Kidney epithelial cell (primary cell): ENCODE data around the gene ENTPD6. TPM values are rescaled to one million over a fixed set of nuclear protein-coding genes. Genes with fewer than 3 reads are reported as not detected.

Experiments used
- DNase-seq: peaks from one replicate; pipeline ENCODE4 v3.0.0-alpha.2; 2010; ENCODE audit warnings: low read depth
- H3K27me3 ChIP-seq: 2 replicates; pipeline ENCODE4 v1.6.0; 2011; ENCODE audit warnings: low read length; ENCODE audit not compliant: control insufficient read depth, insufficient read depth
- H3K36me3 ChIP-seq: 2 replicates; pipeline ENCODE4 v1.5.1; 2011; ENCODE audit warnings: low read length; ENCODE audit not compliant: control insufficient read depth, insufficient read depth
- H3K4me3 ChIP-seq: 2 replicates; pipeline ENCODE4 v1.5.1; 2011; ENCODE audit warnings: low read depth, mild to moderate bottlenecking, control low read depth, low read length
- CTCF ChIP-seq: IDR thresholded peaks from 2 replicates; pipeline ENCODE4 v1.5.1; 2011; ENCODE audit warnings: mild to moderate bottlenecking, moderate library complexity, low read length, control low read depth, inconsistent platforms; ENCODE audit not compliant: insufficient read depth, poor library complexity, severe bottlenecking
- total RNA-seq: library from RNA; depleted of rRNA; stranded (reverse); fragments of >200 nt; gene quantifications from 2 replicates; pipeline ENCODE4 v1.2.3, GENCODE V29; 2015

Gene ENTPD6
- total RNA-seq, 1 donor from 2014 or later, result 80.1 TPM

- Histone ChIP-seq H3K4me3 (no peak overlapping the region), H3K27me3 (no peaks in the 10 kb centered on the region), H3K36me3 (no peaks in the 10 kb centered on the region)
- no peak for TF ChIP-seq CTCF
- DNase-seq, result no peak
Observed at GRCh38 chr20:25218492-25218891, 23.0 kb downstream of the ENTPD6 start.

- no peak for TF ChIP-seq CTCF
- Histone ChIP-seq H3K36me3 (no peaks in the 10 kb centered on the region), H3K27me3 (no peaks in the 10 kb centered on the region), H3K4me3 (no peak overlapping the region)
- no peak for DNase-seq
Observed at GRCh38 chr20:25219365-25219764, 23.9 kb downstream of the ENTPD6 start.

GRCh38 chr20:25220021-25220730, 24.7 kb downstream of the ENTPD6 start:
- Histone ChIP-seq H3K4me3 (no peak overlapping the region), H3K27me3 (no peaks in the 10 kb centered on the region), H3K36me3 (no peaks in the 10 kb centered on the region)
- peak; percentile 32 for TF ChIP-seq CTCF
- DNase-seq, result no peak

GRCh38 chr20:25220810-25221591, 25.5 kb downstream of the ENTPD6 start:
- H3K4me3 ChIP-seq, result no peak overlapping the region
- no peaks in the 10 kb centered on the region for H3K27me3 ChIP-seq
- DNase-seq, result no peak
- no peak for TF ChIP-seq CTCF
- no peaks in the 10 kb centered on the region for H3K36me3 ChIP-seq

- Histone ChIP-seq H3K27me3 (no peaks in the 10 kb centered on the region), H3K4me3 (no peak overlapping the region), H3K36me3 (no peaks in the 10 kb centered on the region)
- DNase-seq, result no peak
- no peak for TF ChIP-seq CTCF
Observed at GRCh38 chr20:25221592-25222460, 26.3 kb downstream of the ENTPD6 start.
